HG03159 (cell line): ENCODE results near the gene ZEB1.
"Not testable (repeated sequence)": the region's sequence is repeated elsewhere in the genome, so short reads cannot be mapped to it uniquely, and the experiment has no call there.

Experiments used
- ATAC-seq: cut with Tn5 transposase; IDR thresholded peaks from one replicate; pipeline ENCODE4 v1.9.1; 2021; ENCODE audit warnings: mild to moderate bottlenecking, moderate library complexity; ENCODE audit not compliant: unreplicated experiment

Gene ZEB1

GRCh38 chr10:31318382-31318853 is 598 bp upstream of the ZEB1 start:
- peak; percentile 77 for ATAC-seq

DNA sequence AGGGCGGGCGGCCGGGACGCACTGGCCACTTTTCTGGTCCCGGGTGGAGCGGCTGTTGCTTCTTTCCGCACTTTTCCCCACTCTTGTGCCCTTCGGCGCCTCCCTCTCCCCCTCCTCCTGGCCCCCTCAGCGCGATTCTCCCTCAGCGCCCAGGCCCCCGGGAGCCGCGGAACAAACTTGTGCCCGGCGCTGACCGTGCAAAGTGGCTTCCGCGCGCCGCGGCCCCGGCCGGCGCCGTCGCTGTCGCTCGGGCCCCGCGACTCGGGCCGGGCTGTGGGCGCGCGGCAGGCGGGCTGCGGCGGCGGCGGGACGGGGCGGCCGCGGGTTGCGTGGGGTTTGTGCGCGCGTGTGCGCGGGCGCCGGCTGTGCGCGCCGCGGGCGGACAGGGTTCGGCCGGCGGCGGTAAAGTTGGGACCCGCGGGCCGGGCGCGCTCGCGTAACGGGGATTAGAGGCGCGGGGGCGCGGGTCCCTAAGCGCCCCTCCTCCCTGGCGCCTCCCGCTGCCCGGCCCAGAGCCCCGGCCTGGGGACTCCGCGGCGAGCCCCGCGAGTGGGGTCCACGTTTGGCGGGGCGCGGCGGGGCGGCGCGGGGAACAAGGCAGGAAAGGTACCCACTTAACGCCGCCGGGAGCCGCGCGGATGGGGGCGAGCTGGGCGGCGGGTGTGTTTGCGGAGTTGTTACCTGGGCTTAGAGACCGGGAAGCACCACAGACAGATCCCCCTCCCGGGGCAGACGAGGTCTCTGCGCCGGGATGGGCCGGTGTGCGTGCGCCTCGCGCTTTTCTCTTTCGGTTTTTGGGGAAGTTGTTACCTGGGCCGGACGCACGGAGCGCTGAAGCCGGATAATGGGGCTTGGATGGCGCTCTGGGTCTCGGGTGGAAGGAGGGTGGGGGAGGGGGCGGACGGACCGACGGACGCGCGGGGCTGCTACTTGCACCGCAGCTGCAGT is 860 bp downstream of the ZEB1 start:
- ATAC-seq = no peak

GRCh38 chr10:31320550-31321211 is 1.7 kb downstream of the ZEB1 start:
- ATAC-seq = no peak

DNA sequence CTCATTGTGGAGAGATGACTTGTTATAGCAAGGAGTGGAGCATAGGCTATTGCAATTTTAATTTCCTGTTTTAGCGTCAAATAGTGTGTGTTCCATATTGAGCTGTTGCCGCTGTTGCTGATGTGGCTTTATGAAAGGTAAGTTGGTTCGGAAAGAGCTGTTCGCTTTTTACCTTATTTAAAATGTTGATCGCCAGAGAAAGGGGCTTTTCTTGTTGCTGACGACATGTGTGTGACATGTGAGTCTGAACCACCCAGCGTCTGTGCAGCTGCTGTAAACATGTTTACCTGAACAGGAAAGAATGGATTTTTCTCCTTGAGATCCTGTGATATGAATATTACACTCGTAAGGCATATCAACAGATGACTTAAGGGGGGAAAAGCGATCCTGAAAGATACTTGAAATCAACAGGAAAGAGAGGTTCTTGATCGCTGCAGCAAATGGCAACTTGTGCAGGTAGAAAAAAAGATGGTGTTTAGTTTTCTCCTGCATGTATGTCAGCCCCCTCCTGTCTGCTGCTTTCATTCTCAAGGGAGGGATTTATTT is 2.5 kb downstream of the ZEB1 start:
- no peak for ATAC-seq

- ATAC-seq = no peak
Observed at GRCh38 chr10:31322647-31323046, 3.6 kb downstream of the ZEB1 start.

GRCh38 chr10:31340343-31340742 is 21.3 kb downstream of the ZEB1 start:
- ATAC-seq = no peak

- no peak for ATAC-seq
Observed at GRCh38 chr10:31341552-31341951, 22.5 kb downstream of the ZEB1 start.

- no peak for ATAC-seq
Observed at GRCh38 chr10:31343009-31343408, 24.0 kb downstream of the ZEB1 start.

GRCh38 chr10:31343551-31343950 is 24.5 kb downstream of the ZEB1 start:
- ATAC-seq = no peak

- ATAC-seq = no peak
Observed at GRCh38 chr10:31345886-31346285, 26.9 kb downstream of the ZEB1 start.

DNA sequence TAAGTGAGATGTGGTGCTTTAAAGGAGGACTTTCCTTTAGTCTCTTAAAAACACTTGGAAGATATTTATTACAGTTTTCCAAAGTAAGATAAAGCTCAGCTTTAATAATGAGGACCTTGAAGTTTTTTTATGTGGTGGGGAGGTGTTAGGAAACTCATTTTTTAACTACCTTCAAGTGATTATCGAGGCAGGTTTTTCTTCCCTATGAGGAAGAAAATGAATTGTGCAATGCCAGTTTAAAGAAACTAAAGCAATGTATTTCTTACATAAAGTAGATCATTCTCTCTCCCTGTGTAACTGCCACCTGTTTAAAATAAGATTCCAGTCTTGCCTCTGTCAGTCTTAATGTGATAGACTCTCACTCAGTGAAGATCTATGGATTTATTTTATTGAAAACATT is 27.9 kb downstream of the ZEB1 start:
- no peak for ATAC-seq

- ATAC-seq = no peak
Observed at GRCh38 chr10:31347705-31348104, 28.7 kb downstream of the ZEB1 start.

DNA sequence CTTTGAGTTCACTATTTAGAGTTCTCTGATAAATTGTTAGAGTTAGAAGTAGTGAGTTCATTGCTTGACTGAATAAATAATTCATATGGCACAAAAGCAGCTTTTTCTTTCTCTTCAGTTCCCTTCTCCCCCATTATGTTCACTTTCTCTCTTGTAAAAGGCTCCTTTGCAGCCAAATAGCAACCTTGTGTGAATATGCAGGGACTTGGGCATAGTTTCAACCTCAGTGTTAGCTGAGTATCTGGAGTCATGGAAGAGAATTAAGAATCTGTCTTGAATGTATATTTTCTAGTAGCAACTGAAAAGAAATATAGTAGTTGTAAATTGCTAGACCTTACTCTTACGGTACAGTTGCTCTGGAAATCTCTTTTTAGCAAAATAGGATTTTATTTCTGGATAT is 31.9 kb downstream of the ZEB1 start:
- no peak for ATAC-seq

GRCh38 chr10:31352436-31353226 is 33.6 kb downstream of the ZEB1 start:
- no peak for ATAC-seq

- ATAC-seq = peak; percentile 97
Observed at GRCh38 chr10:31353574-31353973, 34.6 kb downstream of the ZEB1 start.

DNA sequence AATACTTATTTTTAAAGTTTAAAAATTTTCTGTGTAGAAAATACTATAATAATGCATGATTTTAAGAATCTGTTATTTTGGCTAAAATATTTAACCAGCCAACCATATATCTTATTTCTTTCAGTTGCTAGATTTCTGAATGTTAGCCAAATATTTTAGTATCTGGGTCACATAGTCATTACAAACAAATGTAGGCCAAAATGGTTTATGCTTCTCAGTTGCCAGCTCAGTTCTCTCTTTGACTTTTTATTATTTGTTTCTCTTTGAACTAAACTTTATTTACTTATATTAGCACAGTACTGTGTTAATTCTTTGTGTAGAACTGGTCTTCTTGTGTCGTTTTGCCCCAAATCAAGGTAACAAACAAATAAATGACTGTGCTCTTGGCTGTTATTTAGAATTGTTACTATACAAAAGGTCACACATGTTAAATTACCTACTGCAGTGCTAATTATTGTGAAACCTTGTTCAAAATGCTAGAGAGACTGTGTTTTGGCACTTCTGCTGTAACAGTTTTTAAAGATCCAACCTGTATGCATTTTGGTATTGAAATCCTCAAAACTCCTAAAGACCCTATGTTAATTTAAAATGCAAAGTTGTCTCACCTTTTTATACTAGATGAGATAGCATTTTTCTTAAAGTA is 39.8 kb downstream of the ZEB1 start:
- ATAC-seq = no peak

- no peak for ATAC-seq
Observed at GRCh38 chr10:31359979-31360378, 41.0 kb downstream of the ZEB1 start.

DNA sequence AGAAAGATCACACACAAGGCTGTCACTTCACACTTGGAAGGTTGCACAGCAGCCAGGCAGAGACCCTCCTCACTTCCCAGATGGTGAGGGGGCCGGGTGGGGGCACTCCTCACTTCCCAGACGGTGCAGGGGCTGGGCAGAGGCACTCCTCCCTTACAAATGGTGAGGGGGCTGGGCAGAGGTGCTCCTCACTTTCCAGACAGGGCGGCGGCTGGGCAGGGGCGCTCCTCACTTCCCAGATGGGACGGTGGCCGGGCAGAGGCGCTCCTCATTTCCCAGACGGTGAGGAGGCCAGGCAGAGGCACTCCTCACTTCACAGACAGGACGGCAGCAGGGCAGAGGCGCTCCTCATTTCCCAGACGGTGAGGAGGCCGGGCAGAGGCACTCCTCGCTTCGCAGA is 42.5 kb downstream of the ZEB1 start:
- not testable (repeated sequence) for ATAC-seq

DNA sequence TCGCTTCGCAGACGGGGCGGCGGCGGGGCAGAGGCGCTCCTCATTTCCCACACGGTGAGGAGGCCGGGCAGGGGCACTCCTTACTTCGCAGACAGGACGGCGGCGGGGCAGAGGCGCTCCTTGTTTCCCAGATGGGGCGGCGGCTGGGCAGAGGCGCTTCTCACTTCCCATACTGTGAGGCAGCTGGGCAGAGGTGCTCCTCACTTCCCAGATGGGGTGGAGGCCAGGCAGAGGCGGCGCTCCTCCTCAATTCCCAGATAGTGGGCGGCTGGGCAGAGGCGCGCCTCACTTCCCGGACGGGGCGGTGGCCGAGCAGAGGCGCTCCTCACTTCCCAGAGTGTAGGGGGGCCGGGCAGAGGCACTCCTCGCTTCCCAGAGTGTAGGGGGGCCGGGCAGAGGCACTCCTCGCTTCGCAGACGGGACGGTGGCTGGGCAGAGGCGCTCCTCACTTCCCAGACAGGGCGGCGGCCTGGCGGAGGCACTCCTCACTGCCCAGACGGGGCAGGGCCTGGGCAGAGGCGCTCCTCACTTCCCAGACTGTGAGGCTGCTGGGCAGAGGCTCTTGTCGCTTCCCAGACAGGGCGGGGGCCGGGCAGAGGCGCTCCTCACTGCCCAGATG is 43.1 kb downstream of the ZEB1 start:
- ATAC-seq = no peak

DNA sequence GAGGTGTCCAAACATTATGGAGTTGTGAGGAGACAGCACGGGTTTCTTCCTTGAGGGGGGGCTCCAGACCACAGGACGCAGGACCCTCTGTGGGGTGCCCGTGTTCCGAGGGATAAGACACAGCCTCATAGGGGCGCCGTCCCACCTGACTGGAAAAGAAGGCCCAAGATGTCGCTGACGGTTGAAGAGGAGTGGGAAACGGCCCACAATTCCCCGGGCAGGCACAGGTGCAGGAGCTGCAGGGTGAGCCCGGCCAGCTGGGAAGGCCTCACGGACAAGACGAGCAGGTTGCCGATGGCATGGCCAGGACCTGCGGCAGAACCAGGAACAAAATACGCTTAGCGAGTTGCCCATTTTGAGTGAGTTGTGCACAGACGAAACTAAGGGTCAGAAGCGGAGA is 44.7 kb downstream of the ZEB1 start:
- not testable (repeated sequence) for ATAC-seq
